Transverse colon (tissue), 3 donors: ENCODE data around the gene CEP89.

Source experiments
- CTCF ChIP-seq, 5 experiments: fragments of 200-600 bp in 3 of 5; fragments of 450-650 bp in 2 of 5; sonication (generic) in 3 of 5; IDR thresholded peaks; 1 replicate in 2 of 5; 2 replicates in 3 of 5; pipeline ENCODE4 v1.5.1; 2016 to 2017; ENCODE audit warnings: antibody characterized with exemption in 5 of 5, inconsistent platforms in 3 of 5, mild to moderate bottlenecking in 2 of 5, moderate library complexity in 1 of 5
- EP300 ChIP-seq: sonication (generic); formaldehyde crosslinking; IDR thresholded peaks from one replicate; pipeline ENCODE4 v1.6.1; 2017; ENCODE audit warnings: antibody characterized with exemption, low read depth
- POLR2A ChIP-seq: fragments of 450-650 bp; IDR thresholded peaks from one replicate; pipeline ENCODE4 v1.6.1; 2016; ENCODE audit warnings: antibody characterized with exemption, mild to moderate bottlenecking, moderate library complexity

GRCh38 chr19:32917616-32917996 lies 54.2 kb downstream of the CEP89 start:
- no peak for TF ChIP-seq CTCF (IDR thresholded peaks at IDR 0.05)
- TF ChIP-seq POLR2A: no peak
- TF ChIP-seq EP300: no peak
